K562 (cell line): ENCODE results near the gene CDK9.

Experiments
- BCLAF1 ChIP-seq, 2 experiments: fragments of 450-650 bp in 1 of 2; IDR thresholded peaks; 2 replicates each; pipeline ENCODE4 v1.6.1; 2011 to 2017; ENCODE audit warnings: low read depth in 2 of 2, antibody characterized with exemption in 1 of 2, borderline replicate concordance in 1 of 2, low read length in 1 of 2, mild to moderate bottlenecking in 1 of 2, mixed read lengths in 1 of 2; ENCODE audit not compliant: control insufficient read depth in 1 of 2
- CBFA2T2 ChIP-seq: fragments of 450-650 bp; conservative IDR thresholded peaks from 2 replicates; pipeline ENCODE4 v1.6.1; 2017; ENCODE audit warnings: mild to moderate bottlenecking
- CTCF ChIP-seq, 3 experiments: IDR thresholded peaks in 2 of 3; conservative IDR thresholded peaks in 1 of 3; 2 replicates each; pipeline ENCODE4 v1.5.1; 2011 to 2012; ENCODE audit warnings: low read length in 3 of 3, mild to moderate bottlenecking in 3 of 3, control low read depth in 2 of 3, improper control_type of control experiment in 1 of 3, inconsistent platforms in 1 of 3, low read depth in 1 of 3, mixed read lengths in 1 of 3, moderate library complexity in 1 of 3; ENCODE audit not compliant: insufficient read depth in 2 of 3
- FOXK1 ChIP-seq: sonication (generic); formaldehyde crosslinking; IDR thresholded peaks from 2 replicates; pipeline ENCODE4 v1.8.0; 2022; ENCODE audit warnings: missing genetic modification reagents, mild to moderate bottlenecking, borderline replicate concordance
- FOXP4 ChIP-seq: sonication (generic); formaldehyde crosslinking; IDR thresholded peaks from 2 replicates; pipeline ENCODE4 v1.8.0; 2022; ENCODE audit warnings: mild to moderate bottlenecking, missing genetic modification reagents, borderline replicate concordance
- GTF2A2 ChIP-seq: IDR thresholded peaks from 2 replicates; pipeline ENCODE4 v1.6.1; 2016; ENCODE audit warnings: mild to moderate bottlenecking, missing genetic modification characterization, missing compliant biosample characterization
- SMAD2 ChIP-seq: fragments of 150-350 bp; IDR thresholded peaks from 2 replicates; pipeline ENCODE4 v1.6.1; 2014; ENCODE audit warnings: low read depth, mild to moderate bottlenecking, low read length
- U2AF2 ChIP-seq: fragments of 200-400 bp; formaldehyde crosslinking; optimal IDR thresholded peaks from 2 replicates; pipeline ENCODE3; 2017; ENCODE audit warnings: low read depth, mild to moderate bottlenecking, low read length
- USF2 ChIP-seq: sonication (generic); formaldehyde crosslinking; IDR thresholded peaks from 2 replicates; pipeline ENCODE4 v1.5.0; 2020; ENCODE audit warnings: missing genetic modification reagents
- ZZZ3 ChIP-seq: fragments of 450-650 bp; IDR thresholded peaks from 2 replicates; pipeline ENCODE4 v1.6.1; 2016; ENCODE audit warnings: antibody characterized with exemption, mild to moderate bottlenecking, moderate library complexity

GRCh38 chr9:127763918-127764384 is 21.9 kb upstream of the CDK9 start:
- TF ChIP-seq SMAD2 (no peak), CBFA2T2 (no peak), BCLAF1 (IDR thresholded peaks at IDR 0.05; ENCODE audit: borderline replicate concordance in 1 of 2, control insufficient read depth in 1 of 2, low read depth in 2 of 2, low read length in 1 of 2) (no peak), CTCF (IDR thresholded peaks at IDR 0.05 in 2 of 3, conservative IDR thresholded peaks at IDR 0.05 in 1 of 3; ENCODE audit: insufficient read depth in 2 of 3, low read depth in 1 of 3, low read length in 3 of 3) (peak; percentile 78 to 85 (median 84)), USF2 (no peak), GTF2A2 (tag) (no peak), U2AF2 (no peak), ZZZ3 (no peak), FOXK1 (CRISPR knock-in tag) (no peak), FOXP4 (CRISPR knock-in tag) (no peak)
